Lower leg skin (tissue), 3 donors: Measurements from ENCODE around the gene SEC16A.

Experiments
- CTCF ChIP-seq, 3 donors: fragments of 450-650 bp; IDR thresholded peaks; one replicate each; pipeline ENCODE4 v1.5.1; 2016; ENCODE audit warnings: antibody characterized with exemption in 3 of 3, mild to moderate bottlenecking in 3 of 3, moderate library complexity in 2 of 3
- POLR2A ChIP-seq, 2 donors: fragments of 450-650 bp; IDR thresholded peaks; one replicate each; pipeline ENCODE4 v1.6.1; 2016 to 2017; ENCODE audit warnings: antibody characterized with exemption in 2 of 2, mild to moderate bottlenecking in 1 of 2, moderate library complexity in 1 of 2

GRCh38 chr9:136484153-136485048, 1.6 kb upstream of the SEC16A start:
- TF ChIP-seq CTCF (IDR thresholded peaks at IDR 0.05) = no peak
- TF ChIP-seq POLR2A (IDR thresholded peaks at IDR 0.05) = no peak
